Activated CD8-positive, alpha-beta memory T cell treated with anti-CD3 and anti-CD28 coated beads for 36 hours (primary cell): ENCODE results near the gene TMED6. TPM values are rescaled to one million over a fixed set of nuclear protein-coding genes. Genes with fewer than 3 reads are reported as not detected.

Source experiments
- CTCF ChIA-PET: fragments of 350-600 bp; sonication (Branson Sonifier 250); formaldehyde crosslinking; loops from one replicate; lab custom pipeline; 2021; ENCODE audit warnings: antibody characterized with exemption; lab: Charles Lee
- POLR2A ChIA-PET: fragments of 350-600 bp; sonication (Branson Sonifier 250); formaldehyde crosslinking; loops from one replicate; lab custom pipeline; 2021; ENCODE audit warnings: antibody characterized with exemption; lab: Charles Lee
- total RNA-seq, 2 experiments: library from RNA; stranded (reverse); gene quantifications; one replicate each; pipeline ENCODE4 v1.2.3, GENCODE V29; 2021

TMED6 gene
- total RNA-seq, 2 experiments from 2014 or later, result 0.73 to 1.4 TPM

DNA sequence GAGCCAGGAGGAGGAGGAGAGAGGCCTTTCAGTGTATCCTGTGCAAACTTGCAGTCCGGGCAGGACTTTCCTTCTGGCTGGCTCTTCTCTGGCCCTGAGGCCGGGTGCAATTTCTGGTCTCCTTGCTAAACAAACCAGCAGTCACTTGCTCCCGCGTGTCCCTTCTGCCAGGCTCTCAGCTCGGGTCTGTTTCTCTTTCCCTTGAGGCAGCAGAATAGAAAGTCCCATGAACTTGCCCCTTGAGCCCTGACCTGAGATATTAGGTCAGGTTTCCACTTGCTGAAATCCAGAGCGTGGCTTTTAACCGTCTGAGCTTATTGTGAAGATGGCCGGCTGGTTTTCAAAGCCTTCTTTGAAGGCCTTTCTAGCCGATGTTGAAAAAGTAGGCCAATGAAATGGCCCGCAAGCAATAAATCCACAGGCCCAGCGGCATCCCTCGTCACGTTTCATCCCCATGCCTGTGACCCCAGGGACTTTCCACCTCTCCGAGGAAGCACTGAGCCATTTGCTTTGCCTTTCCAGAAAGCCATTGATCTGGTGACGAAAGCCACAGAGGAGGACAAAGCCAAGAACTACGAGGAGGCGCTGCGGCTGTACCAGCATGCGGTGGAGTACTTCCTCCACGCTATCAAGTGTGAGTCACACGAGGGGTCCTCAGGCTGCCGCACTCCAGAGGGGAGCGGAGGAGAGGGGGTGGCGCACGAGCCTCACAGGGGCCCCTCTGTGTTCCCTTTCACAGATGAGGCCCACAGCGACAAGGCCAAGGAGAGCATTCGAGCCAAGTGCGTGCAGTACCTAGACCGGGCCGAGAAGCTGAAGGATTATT is 35.9 kb downstream of the TMED6 start:
- ChIA-PET POLR2A (interaction anchor here (0.8 kb wide), 1 partner anchor 11 kb away, joined by 17 read pairs; no protein-coding TSS in a partner anchor), CTCF (no interaction called here)

DNA sequence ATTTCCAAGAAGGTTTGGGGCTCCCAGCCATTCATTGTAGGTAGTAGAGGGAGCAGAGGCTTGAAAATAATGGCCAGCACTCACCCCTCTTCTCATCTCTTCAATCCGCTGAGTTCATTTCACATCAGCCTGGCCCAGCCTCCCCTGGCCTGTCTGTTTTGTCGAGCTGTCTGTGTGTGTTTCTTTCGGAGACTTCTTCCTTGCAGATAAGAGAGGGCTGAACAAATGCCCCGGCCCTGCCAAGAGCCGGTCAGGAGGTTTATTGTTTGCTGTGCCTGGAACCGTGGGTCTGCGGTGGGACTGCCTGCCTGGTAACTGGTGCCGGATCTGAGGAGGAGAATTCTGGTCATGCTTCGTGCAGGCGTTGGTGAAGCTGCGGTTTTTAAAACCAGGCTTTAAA is 37.1 kb downstream of the TMED6 start:
- POLR2A ChIA-PET, result no interaction called here
- CTCF ChIA-PET, result no interaction called here

GRCh38 chr16:69313469-69313868 is 38.1 kb downstream of the TMED6 start:
- ChIA-PET POLR2A (no interaction called here), CTCF (interaction anchor here (0.6 to 2.5 kb wide), 3 partner anchors 15 to 61 kb away, joined by 3 to 7 read pairs (median 3); no protein-coding TSS in a partner anchor)

GRCh38 chr16:69311533-69312387 is 39.8 kb downstream of the TMED6 start:
- ChIA-PET CTCF (interaction anchor here (0.6 to 2.5 kb wide), 3 partner anchors 17 to 156 kb away, joined by 3 to 7 read pairs (median 4); partner anchors contain the start of gene PDF), POLR2A (interaction anchor here (0.9 to 1.0 kb wide), 2 partner anchors 70 to 162 kb away, joined by 3 to 4 read pairs; no protein-coding TSS in a partner anchor)

DNA sequence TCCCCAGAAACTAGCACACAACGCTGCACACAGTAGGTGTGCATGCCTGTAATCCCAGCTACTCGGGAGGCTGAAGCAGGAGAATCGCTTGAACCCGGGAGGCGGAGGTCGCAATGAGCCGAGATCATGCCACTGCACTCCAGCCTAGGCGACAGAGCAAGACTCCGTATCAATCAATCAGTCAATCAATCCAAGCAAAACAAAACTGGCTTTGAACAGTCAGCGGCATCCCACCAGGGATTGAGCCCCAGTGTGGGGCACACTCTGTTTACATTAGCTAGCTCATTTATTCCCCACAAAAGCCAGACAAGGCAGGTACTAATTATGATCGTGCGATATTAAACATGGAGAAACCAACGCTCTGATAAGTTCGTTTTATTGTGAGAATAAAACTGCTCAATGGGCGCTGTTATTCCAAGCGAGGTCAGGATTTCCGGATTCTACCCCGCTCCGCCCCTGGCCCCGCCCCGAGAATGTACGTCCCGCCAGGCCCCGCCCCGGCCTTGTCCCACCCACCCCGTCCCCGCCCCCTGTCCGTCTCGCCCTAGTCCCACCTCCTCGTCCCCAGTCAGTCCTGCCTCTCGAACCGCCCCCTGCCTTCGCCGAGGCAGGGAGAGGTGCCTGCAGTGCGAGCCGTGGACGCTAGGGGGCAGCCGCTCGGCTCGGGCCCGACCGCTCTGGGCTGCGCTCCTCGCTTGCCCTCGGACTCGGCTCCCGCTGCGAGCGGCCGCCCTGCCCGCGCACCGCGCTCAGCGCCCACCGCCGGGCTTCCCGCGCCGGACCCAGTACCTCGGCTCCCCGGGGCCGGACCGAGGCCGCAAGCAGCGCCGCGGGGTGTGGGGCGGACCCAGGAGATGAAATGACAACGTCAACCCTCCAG is 40.7 kb downstream of the TMED6 start, which contains the start of gene VPS4A:
Gene VPS4A (plus strand): TSS at position 698 of the 880 bp plus-strand sequence. CDS start 162 bp downstream, at position 860.
- ChIA-PET CTCF (interaction anchor here (0.6 to 2.5 kb wide), 2 partner anchors 18 to 94 kb away, joined by 4 to 7 read pairs; no protein-coding TSS in a partner anchor), POLR2A (no interaction called here)

DNA sequence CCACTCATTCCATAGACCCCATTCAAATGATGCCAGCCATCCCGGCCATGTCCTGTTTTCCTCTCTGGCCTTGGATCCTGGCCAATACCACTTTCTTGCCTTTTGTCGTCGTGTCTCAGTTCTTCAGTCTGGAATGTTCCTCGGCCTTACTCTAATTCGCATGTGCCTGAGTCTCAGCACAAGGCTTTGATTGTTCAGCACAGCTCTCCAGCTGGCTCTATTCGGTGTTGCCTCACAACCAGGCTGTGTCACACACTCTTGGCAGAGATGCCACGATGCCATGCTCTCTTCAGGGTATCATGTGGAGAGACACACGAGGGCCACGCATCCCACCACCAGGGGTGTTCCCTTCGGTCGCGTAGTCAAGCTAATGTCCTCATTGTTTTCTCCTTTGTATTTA is 42.3 kb downstream of the TMED6 start:
- CTCF ChIA-PET, result interaction anchor here (0.6 kb wide), 1 partner anchor 173 kb away, joined by 4 read pairs; no protein-coding TSS in a partner anchor

DNA sequence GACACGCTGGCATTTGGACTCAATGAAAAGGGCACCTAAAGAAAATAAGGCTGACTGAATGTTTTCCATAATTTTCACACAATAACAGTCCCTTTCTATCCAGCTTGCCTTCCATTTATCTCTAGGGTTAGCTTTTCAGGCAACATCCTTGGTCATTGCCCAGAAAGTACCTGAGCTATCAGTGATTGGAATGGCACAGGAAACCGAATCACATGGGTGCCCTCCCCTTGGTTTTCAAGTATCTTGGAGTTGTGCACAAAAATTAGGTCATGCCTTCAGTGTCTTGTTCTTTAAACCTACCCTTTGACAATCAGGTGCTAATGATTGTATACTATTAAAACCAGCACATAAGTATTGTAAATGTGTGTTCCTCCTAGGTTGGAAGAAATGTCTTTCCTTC is 43.7 kb downstream of the TMED6 start:
- ChIA-PET POLR2A (no interaction called here), CTCF (interaction anchor here (0.6 to 0.7 kb wide), 2 partner anchors 668 to 717 kb away, joined by 4 read pairs; no protein-coding TSS in a partner anchor)

More for the DNA sequence above, 42.3 kb downstream of the TMED6 start:
- POLR2A ChIA-PET, result no interaction called here

DNA sequence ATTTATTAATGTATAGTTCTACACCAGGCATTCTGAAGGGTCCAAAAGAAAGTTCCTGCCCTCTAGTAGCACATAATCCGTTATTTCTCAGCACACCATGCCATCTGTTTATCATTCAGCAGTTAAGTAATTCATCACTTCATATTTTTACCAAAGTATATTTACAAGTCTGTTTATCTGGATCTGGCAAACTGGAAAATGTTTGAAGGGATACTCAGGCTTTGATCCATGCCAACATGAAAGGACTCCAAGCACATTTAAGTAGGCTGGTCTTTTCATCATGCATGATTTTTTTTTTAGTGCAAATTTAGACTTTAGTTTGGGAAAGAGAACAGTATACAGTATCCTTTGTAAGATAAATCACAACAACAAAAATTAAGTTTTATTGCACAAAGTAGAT is 44.5 kb downstream of the TMED6 start:
- ChIA-PET POLR2A (no interaction called here), CTCF (interaction anchor here (0.6 kb wide), 1 partner anchor 667 kb away, joined by 4 read pairs; no protein-coding TSS in a partner anchor)

DNA sequence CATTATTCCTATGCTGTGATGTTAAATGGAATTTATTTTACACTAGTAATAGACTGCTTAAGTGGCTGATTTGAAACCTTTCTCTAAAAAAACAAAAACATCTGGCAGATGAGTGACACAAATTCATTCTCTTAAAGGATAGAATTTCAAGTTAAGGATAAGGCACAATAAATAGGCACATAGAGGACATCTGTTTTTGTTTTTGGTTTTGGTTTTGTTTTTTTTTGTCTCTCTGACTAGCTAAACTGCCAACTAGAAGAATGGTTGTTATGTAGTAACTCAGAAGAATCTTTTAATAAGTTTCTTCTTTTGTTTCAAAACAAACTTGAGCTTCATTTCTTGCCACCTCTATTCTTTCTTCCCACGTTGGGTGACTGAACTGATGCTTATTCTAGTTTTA is 45.6 kb downstream of the TMED6 start:
- ChIA-PET CTCF (no interaction called here), POLR2A (no interaction called here)

- POLR2A ChIA-PET, result no interaction called here
- CTCF ChIA-PET, result no interaction called here
Measured at GRCh38 chr16:69302301-69302700, 49.3 kb downstream of the TMED6 start.

DNA sequence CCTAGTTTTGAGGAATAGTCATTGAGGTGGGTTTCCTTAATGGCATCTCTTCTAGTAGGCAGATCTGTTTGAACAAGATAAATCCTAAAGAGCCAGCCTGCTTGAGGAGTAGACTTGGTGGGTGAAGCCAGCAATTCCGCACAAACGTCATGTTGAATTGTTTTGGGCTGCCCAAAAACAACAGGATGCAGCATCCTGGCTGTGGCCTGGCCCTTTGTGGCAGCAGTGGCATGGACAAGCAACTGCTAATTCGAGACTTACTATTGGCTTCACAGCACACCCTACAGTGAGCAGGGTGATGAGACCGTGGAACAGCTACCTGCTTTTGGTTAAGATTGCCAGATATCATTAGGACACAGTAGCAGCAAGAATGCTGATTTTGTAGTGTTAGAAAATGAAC is 49.7 kb downstream of the TMED6 start:
- ChIA-PET POLR2A (no interaction called here), CTCF (no interaction called here)

DNA sequence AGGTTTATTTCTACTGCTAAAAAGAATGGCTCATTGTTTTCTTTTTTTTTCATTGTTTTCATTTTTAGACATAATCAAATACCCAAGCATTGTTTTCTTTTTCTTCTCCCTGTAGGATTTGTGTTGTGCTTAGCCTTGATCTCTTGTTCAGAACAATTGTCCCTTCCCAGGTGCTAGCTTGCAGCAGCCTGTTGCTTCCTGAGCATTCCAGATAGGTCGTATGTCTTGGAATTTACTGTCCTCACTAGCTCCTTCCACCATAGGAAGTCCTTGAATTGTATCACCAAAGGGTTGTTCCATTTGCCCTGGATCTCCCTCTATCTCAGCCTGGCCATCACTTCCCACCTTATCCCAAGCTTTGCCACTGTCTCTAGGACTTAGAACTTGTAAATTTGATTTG is 50.4 kb downstream of the TMED6 start:
- ChIA-PET POLR2A (no interaction called here), CTCF (no interaction called here)

- ChIA-PET POLR2A (no interaction called here), CTCF (interaction anchor here (0.7 kb wide), 1 partner anchor 11 kb away, joined by 3 read pairs; no protein-coding TSS in a partner anchor)
Measured at GRCh38 chr16:69298261-69298660, 53.3 kb downstream of the TMED6 start.

- CTCF ChIA-PET, result interaction anchor here (0.6 kb wide), 1 partner anchor 173 kb away, joined by 3 read pairs; no protein-coding TSS in a partner anchor
- POLR2A ChIA-PET, result interaction anchor here (0.7 kb wide), 2 partner anchors 39 to 86 kb away, joined by 3 to 5 read pairs; no protein-coding TSS in a partner anchor
Measured at GRCh38 chr16:69296771-69297170, 54.8 kb downstream of the TMED6 start.

DNA sequence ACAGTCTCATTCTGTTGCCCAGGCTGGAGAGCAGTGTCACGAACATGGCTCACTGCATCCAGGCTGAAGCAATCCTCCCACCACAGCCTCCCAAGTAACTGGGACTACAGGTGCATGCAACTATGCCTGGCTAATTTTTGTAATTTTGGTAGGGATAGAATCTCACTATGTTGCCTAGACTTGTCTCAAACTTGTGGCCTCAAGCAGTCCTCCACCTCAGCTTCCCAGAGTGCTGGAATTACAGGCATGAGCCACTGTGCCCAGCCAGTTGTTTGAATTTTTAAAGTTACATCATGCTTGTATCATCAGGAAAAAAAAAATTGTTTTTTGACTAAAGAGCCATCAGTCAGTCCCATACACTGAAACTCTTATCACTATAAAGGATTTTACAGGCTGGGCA is 57.5 kb downstream of the TMED6 start:
- ChIA-PET CTCF (no interaction called here), POLR2A (no interaction called here)

- ChIA-PET CTCF (no interaction called here), POLR2A (no interaction called here)
Measured at GRCh38 chr16:69293401-69293800, 58.2 kb downstream of the TMED6 start.
